GM21515 (cell line): ENCODE data around the gene PRELID1.
A peak's percentile ranks its signal among the peaks of the same experiment; 100 is the strongest.
"Not testable (repeated sequence)": the region's sequence is repeated elsewhere in the genome, so short reads cannot be mapped to it uniquely, and the experiment has no call there.

Experiments
- ATAC-seq: cut with Tn5 transposase; IDR thresholded peaks from one replicate; pipeline ENCODE4 v1.9.1; 2021; ENCODE audit not compliant: unreplicated experiment

Gene PRELID1

DNA sequence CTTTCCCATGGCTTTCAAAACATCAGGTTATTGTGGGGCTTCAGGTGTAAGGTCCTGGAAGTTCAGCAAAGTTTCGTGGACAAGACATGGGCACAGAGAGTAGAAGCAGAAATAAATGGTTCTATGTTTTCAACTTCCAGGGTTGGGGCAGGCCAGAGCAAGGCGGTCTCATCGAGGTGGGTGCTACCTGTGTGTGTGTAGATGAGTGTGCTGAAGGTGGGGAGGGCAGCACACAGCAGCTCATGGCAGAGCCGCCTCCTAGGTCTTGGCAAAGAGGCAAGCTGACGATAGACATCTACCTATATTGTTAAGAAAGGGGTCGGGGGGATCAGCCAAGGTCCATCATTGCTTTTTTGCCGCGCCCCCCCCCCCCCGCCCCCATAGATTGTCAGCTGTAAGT, 3.9 kb upstream of the PRELID1 start:
- ATAC-seq, result no peak

DNA sequence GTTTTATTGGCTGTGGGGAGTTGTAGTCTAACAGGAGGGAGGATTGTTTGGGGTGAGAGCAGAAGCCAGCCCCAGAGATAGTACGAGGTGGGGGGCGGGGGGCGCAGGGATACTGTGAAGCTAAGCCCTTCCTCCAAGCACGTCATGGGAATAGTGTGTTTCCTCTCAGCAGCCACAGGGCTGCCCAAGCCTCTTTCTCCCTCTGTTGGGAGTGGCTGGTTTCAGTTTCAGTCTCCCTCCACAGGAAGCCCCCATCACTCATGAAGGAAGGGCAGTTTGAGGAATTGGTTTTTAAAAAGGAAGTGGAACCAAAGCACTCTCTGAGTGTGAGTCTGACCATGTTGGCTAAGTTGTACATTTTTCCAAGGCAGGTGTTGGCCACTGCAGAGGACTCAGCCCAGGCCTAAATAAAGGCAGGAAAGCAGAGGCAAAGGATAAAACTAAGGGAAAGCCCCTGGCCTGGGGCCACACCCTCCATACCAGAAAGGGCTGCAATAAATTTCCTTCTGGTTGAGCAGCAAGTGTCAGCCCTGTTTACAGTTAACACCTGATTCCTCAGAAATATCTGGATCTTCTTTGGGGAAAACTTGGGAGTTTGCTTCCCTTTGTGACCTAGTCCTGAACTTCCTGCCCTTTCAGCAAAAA, 3.2 kb upstream of the PRELID1 start:
- ATAC-seq, result peak; percentile 29

DNA sequence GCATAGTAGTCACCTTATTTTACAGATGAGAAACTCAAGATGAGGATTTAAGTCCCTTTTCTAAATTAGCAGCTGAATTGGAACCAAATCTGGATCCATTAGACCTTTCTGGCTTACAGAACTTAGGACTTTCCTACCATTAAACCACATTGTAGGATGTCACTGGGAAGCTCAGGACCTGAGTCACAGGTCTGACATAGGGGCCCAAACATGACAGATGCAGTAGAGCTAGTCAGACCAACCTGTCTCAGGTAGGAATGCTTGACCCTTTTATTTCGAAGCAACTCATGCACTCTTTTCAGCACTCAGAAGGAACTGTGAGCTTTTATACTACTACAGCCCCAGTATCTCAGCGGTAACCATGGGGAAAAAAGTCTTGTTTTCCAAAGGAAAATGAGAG, 2.6 kb upstream of the PRELID1 start:
- ATAC-seq, result no peak

DNA sequence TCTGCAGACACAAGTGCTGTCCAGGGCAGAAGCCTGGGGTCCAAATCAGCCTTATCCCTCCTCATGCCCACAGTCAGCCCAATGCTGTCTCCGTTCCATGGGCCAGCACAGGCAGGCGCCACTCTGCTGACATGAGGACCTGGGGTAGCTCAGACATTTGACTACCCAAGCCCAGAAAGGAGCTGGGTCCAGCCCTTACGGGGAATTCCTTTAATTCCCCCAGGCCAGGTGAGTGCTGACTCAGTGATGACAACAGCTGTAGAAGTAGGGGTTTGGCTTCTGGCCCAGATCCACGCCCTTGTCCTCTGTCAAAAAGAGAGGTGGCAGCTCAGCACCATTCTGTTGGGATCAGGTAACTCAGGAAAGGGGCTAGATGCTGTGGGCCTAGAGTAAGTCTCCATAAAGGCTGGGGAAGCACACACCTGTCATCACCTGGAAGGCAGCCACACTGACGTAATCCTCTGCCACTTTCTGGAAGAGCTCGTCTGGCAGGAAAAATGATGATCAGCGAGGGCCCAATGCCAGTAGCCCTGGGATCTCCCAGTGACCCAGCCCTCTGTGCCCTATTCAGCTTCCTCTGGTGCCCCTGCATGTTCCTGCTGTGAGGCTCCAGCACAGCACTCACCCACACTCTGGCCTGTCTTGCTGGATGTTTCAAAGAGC, 2.0 kb upstream of the PRELID1 start:
- no peak for ATAC-seq

DNA sequence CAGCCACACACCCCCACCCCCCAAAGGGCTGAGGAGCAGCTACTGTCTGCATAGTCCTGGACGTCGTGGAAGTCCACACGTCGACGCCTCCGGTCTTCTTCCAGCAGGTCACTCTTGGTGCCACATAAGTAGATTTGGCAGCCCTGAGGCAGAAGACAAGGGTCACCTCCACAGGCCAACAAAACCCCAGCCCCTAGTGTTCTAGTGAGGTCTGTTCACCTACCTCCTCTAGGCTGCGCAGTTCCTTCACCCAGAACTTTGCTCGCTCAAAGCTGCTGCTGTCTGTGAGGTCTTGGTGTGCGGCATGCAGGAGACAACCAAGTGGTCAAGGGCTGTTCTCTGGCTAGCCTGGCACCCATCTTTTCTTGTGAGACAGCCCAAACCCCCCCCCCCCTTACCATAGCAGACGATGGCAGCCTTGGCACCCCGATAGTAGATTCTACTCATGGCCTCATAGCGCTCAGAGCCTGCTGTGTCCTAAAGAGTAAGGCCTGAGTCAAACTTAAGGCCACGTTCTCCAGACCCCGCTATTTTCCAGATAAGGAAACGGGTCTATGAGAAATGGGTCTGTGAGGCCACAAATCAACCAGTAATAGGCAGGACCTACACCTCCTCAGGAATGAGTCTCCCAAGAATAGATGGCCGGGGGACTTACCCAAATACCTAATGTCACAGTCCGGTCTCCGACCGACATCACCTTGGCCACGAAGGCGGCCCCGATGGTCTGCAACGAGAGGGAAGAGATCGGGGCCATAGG, 1.1 kb upstream of the PRELID1 start:
- ATAC-seq, result no peak

DNA sequence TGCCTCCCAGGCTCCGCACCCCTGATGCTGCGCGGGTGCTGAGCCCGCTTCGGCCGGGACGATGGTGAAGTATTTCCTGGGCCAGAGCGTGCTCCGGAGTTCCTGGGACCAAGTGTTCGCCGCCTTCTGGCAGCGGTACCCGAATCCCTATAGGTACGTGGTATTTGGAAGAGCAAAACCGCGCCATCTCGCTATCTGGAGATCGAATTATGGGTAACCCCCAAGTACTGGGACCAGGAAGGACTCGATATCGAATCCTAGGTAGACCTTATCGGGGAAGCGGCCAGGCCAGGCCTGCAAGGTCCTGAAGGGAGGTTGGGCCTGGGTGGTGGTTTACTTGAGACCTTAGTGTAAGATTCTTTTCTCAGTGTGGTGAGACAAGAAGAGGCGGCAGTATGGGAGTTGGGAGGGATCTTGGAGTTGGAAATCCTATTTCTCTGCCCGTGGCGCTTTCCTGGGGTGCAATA, 359 bp downstream of the PRELID1 start:
- no peak for ATAC-seq

DNA sequence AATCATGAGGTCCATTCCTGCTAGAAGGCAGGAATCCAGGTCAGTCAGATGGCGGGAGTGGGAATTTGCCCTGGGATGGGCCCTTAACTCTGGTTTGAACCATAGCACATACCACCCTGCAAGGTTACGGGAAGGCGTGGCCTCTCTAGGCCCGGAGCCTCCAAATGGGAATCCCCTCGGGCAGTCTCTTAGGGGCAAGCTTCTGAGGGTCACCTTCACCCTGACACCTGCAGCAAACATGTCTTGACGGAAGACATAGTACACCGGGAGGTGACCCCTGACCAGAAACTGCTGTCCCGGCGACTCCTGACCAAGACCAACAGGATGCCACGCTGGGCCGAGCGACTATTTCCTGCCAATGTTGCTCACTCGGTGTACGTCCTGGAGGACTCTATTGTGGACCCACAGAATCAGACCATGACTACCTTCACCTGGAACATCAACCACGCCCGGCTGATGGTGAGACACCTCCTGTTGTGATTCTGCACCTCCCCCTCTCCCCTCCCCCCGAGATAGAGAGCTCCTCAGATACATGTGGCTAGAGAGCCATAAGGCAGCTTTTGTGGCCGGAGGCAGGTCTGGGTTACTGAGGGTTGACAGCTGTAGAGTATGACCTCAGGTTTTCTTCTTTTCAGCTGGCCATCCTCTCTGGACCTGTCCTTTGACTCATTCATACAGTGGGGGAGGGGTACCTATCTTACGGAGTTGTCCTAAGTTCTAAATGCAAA, 957 bp downstream of the PRELID1 start:
- no peak for ATAC-seq

DNA sequence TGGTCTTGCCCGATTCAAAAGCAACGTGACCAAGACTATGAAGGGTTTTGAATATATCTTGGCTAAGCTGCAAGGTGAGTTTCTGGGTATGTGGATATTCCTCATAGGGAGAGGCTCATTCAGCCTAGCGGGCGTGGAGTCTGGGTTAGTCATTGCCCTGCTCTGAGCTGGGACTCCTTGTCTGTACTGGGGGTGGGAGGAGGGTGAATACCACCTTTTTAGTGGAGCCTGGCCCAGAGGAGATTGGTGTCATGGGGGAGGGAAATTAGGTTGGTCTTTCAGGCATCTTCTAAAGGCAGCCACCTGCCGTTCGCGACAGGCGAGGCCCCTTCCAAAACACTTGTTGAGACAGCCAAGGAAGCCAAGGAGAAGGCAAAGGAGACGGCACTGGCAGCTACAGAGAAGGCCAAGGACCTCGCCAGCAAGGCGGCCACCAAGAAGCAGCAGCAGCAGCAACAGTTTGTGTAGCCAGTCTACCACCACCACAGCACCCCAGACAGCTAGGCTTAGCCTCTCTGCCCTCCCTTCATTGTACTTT, 2.6 kb downstream of the PRELID1 start:
- ATAC-seq, result not testable (repeated sequence)

DNA sequence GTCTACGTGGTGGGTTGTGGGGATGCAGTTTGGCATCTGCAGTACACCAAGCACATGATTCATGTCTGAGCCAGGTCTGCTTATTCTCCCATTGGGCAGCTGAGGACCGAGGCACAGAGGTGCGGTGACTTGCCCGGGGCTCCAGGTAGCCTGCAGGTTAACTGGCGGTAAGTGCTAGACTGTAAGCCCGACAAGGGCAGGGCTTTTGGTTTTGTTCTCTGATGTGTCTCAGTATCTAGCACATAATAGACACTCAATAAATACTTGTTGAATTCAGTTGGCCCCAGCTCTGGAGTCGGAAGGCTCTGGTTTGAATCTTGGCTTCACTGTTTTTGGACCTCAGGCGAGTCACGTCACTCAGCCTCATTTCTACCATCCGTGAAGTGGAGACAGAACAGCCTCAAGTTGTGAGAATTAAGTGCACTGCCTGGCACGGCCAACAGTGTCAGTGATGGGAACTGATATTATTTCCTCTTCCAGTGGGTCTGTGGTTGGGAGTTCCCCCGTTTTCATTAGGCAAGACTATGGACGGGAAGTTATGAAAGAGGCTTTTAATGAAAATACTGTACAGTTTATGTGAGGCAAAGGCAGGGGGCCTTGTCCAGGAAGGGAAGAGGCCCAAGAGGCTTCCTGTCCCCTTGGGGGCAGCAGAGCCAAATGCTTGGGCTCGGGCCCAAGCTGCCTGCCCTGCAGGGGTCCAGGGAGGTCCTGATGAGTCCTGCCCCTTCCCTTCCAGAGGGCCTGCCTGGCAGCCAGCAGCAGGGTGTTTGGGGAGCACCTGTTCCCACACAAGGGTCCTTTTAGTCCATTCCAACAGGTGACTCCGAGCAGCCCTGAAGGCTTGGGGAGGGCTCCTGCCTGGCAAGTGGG, 3.3 kb downstream of the PRELID1 start:
- ATAC-seq, result no peak

DNA sequence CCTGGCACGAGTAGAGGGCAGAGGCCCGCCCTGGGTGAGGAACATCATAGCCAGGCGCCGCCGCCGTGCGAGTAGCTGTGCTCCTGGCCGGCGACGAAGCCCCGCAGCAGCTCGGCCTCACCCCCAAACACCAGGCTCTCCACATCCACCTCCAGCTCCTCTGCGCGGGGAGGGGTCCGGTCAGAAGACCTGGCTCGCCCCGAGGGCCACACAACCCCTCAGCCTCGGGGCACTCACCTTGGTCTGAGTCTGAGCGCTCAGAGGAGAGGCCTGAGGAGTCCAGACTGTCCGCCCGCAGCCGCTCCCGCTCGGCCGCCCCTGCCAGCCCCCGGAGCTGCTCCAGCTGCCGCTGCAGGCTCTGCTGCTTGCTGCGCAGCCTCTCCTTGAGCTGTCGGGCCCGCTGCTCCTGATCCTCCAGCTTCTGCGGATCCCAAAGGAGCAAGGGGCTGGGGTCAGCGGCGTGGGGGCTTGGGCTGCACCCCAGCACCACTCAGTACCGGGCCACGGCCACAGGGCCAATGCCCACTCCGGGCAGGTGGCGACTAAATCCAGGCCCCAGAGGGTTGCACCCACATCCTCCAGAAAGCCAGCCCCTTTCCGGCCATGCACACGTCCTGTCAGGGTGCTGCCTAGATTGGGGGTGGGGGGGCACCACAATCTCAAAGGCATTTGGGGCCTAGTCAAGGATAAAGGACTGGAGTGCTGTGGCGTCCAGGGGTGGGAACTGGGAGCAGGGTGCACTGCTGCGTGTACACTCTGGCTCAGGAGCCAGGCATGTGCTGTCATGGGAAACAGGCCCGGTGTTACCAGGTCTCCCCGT, 4.2 kb downstream of the PRELID1 start:
- ATAC-seq, result no peak

DNA sequence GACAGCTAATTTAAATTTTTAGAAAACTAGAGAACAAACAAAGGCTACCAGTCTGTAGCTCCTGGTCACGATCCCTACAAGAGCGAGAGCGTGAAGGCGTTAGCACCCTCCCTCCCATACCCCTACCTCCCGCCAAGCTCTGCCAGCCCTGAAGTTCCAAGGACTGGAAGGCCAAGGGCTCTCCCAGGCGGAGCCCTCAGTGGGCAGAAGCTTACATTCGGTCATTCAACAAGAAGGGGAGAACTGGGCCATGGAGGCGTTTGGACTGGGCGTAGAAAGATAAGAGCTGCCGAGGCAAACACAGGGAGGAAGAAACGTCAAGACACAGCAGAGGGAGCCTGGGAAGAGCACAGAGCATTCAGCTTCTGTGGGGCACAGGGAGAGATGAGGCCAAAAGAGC, 5.1 kb downstream of the PRELID1 start:
- no peak for ATAC-seq

DNA sequence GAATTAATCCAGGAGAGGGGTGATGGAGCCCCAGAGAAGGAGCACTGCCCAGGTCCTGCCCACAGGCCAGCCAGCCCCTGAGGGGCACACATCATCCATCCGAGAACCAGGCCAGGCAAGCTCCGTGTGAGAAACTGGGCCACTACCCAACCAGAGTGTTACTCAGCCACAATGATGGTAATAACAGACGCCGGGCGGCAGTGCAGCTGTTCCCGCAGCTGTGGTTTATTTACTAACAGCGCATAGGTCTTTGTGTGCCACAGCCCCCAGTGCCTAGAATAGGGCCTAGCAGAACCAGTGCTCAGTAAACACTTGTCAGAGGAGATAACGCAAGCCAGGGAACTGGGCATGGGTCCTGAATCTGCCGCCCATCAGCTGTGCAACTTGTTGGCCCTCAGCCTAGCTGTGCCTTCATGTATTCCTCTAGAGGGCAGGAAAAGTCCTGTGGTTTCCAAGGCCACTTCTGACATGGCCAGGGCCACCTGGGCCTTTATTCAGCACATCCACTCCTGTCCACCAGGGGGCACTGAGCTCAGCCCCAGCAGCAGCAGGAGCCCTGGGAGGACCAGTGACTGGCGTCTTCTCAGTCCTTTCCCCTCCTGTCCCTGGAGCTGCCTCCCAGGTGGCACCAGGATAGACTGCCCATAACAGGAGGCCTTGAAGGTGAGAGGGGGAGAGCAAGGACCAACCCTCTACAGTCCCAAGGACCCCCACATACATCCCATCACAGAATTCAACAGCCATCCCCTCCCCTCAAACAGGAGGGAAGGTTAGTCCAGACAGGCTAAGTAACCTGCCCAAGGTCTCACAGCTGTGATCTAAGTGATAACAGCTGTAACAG, 6.0 kb downstream of the PRELID1 start:
- ATAC-seq, result no peak

DNA sequence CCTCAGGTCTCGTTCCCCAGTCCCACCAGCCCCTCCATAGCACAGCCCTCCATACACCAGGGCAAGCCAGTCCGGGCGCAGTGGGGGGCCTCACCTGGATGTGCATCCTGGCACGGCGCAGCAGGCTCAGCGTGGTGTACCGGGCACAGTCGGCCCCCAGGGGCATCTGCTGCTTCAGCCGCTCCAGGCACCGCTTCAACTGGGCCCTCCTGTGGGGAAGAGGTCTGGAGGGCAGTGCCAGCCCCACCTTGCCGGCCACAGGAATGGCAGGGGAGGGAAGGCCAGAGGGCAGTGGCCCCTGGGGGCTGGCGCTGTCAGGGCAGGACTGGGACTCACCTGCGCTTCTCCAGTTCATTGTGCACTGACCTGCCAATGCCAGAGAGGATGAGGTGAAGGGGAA, 6.7 kb downstream of the PRELID1 start:
- no peak for ATAC-seq

DNA sequence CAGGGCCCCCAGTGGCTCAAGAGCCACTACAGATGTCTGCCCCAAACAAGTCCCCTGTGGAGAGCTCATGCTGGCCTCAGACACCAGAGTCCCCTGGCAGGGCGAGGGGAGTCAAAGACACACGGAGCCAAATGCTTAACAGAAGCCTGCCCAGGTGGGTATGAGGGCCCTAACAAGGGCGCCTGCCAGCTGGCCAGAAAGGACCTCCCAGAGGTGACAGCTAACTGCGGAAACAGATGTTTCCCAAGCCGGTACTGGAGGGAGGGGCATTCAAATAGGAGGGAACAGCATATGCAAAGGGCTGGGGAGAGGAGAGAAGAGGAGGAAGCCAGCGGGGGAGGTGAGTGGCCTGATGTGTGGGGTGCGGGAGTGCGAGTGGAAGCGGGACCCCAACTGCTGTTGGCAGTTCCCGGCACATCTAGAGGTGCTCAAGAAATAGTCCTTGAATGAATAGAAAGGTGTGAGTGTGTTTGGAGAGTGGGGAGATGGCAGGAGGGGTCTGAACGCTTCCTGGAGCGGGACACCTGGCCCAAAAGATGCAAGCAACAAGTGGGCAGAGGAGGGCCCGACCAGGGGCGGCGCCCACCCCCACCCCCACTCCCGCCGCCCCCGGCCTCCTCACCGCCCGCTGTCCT, 7.3 kb downstream of the PRELID1 start:
- ATAC-seq, result no peak

DNA sequence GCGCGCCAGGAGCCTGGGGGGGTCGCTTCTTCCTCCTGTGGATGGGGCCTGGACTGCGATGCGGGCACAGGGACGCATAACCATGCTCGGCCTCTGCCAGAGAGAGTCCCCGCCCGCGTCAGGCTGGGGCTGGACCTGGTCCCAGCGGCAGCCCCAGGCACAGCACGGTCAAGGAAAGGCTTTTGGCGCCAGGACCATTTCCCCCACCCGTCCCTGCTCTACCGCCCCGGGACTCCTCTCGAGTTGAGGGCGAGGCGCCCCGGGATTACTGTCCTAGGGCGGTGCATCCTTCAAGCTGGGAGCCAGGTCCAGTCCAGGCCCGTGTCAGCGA, 7.8 kb downstream of the PRELID1 start:
- no peak for ATAC-seq

DNA sequence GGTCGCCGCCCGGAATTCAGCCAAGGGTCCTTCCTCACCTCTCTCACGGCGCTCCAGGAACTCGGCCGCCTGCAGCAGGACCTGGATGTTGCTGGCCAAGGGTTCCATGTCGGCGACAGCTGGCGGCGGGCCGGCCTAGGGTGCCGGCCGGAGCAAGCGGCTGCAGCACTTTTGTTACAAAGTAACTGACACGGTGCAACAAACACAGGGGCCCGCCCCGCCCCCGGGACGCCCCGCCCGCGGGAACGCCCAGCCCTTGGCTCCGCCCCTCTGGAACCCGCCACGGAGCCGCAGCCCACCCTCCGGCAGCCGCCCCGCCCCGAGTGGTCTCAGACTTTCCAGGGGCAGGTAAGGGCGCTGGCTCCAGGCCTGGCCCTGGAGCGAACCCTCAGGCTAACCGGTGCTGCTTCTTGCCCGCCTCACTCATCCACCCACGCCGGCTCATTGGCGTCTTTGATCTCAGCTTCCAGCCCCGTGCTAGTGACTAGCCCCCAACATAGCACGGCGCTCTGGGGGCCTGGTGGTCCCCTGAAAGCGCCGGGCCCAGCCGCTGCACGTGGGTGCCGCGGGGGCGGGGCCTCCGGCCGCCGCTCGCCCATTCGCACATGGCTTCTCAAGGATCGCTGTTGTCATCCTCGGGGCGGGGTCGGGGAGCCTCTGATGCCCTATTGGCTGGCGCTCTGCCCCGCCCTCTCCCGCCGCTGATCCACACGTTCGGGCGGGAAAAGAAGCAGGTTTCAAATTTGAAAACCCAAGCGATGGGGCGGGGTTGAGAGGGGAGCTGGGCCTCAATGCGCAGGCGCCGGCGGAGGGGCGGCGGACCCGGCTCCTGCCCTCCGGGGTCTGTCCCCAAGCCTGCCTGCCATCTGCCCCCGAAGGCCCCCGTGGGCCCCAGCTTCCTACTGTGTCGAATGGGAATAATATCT, 8.4 kb downstream of the PRELID1 start, which contains the start of gene MXD3:
MXD3 (minus strand) TSS at position 176 of the 926 bp plus-strand sequence; CDS start at position 108, 68 bp downstream.
- ATAC-seq, result peak; percentile 69

DNA sequence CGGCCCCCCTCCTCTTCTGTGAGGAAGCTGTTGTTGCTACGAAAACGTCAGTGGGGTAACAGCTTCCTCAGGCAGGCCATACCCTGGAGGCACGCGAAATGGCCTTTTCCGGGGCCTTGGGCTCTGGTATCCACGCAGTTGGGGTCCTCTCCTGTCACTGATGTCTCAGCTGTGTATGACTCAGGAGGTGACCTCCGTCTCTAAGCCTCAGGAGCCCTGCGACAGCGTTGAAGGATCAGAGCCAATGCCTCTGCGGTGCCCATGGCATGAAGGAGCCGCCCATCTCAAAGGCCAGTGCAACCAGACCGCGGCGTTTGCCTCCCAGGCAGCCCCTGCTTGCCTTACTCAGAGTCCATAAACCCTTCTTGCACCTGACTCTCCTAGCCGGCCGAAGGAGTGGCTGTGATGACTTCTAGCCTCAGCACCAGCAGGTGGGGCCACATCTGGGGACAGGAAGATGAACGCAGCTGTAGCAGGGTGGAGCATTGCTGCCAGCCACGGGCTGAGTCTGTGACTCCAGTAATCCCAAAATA, 9.1 kb downstream of the PRELID1 start:
- ATAC-seq, result peak; percentile 35
